Measurements from ENCODE around the gene CDON. TPM values are rescaled to one million over a fixed set of nuclear protein-coding genes. Genes with fewer than 3 reads are reported as not detected.

The CDON gene
- total RNA-seq, 1 experiment from 2014 or later = 0.91 TPM

DNA sequence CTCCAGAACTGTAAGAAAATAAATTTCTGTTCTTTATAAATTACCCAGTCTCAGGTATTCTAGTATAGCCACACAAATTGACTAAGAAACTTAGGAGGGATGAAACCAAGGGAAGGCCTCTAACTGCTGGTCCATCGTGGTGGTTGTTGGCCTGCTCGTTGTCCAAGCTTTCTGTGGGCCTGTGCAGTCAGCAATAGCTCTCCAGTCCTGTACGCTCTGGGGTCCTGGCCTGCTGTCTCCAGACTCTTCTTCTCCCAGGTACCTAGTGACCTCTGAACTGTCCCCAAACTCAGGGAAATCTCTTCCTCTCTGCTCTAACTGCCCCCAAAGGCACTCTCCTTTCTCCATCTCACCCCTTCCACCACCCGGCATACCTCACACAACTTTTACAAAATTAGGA is 122.5 kb downstream of the CDON start:
- H3K27me3 Mint-ChIP-seq (ENCODE audit: insufficient read depth, unreplicated experiment) = no peaks in the 10 kb centered on the region
- intact Hi-C loops (cut with micrococcal nuclease) = no loop called here
- H3K9me3 Mint-ChIP-seq (ENCODE audit: unreplicated experiment) = no peaks in the 10 kb centered on the region
- H3K4me3 Mint-ChIP-seq (ENCODE audit: unreplicated experiment) = no peak overlapping the region
- H3K27ac Mint-ChIP-seq (ENCODE audit: low read depth, unreplicated experiment) = no peak overlapping the region
- ChIA-PET POLR2A (interaction anchor here (0.6 to 1.0 kb wide), 2 partner anchors 37 to 122 kb away, joined by 3 to 5 read pairs; no protein-coding TSS in a partner anchor), CTCF (interaction anchor here (0.6 to 7.4 kb wide), 19 partner anchors 10 to 1937 kb away, joined by 3 to 137 read pairs (median 4); partner anchors contain the start of gene CDON)
- no TSS peak for BruUV-seq (replicated peaks)
- H3K4me1 Mint-ChIP-seq (ENCODE audit: insufficient read depth, unreplicated experiment) = peaks cover 9% of the 10 kb centered on the region
- no peaks in the 10 kb centered on the region for H3K36me3 Mint-ChIP-seq (ENCODE audit: insufficient read depth, unreplicated experiment)
- TF ChIP-seq, protein P1, sequence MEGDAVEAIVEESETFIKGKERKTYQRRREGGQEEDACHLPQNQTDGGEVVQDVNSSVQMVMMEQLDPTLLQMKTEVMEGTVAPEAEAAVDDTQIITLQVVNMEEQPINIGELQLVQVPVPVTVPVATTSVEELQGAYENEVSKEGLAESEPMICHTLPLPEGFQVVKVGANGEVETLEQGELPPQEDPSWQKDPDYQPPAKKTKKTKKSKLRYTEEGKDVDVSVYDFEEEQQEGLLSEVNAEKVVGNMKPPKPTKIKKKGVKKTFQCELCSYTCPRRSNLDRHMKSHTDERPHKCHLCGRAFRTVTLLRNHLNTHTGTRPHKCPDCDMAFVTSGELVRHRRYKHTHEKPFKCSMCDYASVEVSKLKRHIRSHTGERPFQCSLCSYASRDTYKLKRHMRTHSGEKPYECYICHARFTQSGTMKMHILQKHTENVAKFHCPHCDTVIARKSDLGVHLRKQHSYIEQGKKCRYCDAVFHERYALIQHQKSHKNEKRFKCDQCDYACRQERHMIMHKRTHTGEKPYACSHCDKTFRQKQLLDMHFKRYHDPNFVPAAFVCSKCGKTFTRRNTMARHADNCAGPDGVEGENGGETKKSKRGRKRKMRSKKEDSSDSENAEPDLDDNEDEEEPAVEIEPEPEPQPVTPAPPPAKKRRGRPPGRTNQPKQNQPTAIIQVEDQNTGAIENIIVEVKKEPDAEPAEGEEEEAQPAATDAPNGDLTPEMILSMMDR (IDR thresholded peaks at IDR 0.05; ENCODE audit: unreplicated experiment) = no peak
- DNase-seq (ENCODE audit: unreplicated experiment) = no peak

GRCh38 chr11:125939081-125939521 is 123.6 kb downstream of the CDON start:
- intact Hi-C loops (cut with micrococcal nuclease) = no loop called here
- Mint-ChIP-seq H3K27me3 (ENCODE audit: insufficient read depth, unreplicated experiment) (no peaks in the 10 kb centered on the region), H3K27ac (ENCODE audit: low read depth, unreplicated experiment) (no peak overlapping the region), H3K9me3 (ENCODE audit: unreplicated experiment) (no peaks in the 10 kb centered on the region), H3K4me1 (ENCODE audit: insufficient read depth, unreplicated experiment) (peaks cover 9% of the 10 kb centered on the region), H3K4me3 (ENCODE audit: unreplicated experiment) (no peak overlapping the region), H3K36me3 (ENCODE audit: insufficient read depth, unreplicated experiment) (no peaks in the 10 kb centered on the region)
- CTCF ChIA-PET = interaction anchor here (0.8 to 7.4 kb wide), 9 partner anchors 16 to 259 kb away, joined by 3 to 137 read pairs (median 4); partner anchors contain the start of gene CDON
- POLR2A ChIA-PET = interaction anchor here (1.7 kb wide), 1 partner anchor 123 kb away, joined by 7 read pairs; the partner anchor contains the start of gene CDON
- no peak for DNase-seq (ENCODE audit: unreplicated experiment)
- no TSS peak for BruUV-seq (replicated peaks)
- TF ChIP-seq, protein P1 (IDR thresholded peaks at IDR 0.05; ENCODE audit: unreplicated experiment) = no peak

- intact Hi-C loops (cut with micrococcal nuclease) = no loop called here
These were observed 124.2 kb downstream of the CDON start for GRCh38 chr11:125938418-125938817.

DNA sequence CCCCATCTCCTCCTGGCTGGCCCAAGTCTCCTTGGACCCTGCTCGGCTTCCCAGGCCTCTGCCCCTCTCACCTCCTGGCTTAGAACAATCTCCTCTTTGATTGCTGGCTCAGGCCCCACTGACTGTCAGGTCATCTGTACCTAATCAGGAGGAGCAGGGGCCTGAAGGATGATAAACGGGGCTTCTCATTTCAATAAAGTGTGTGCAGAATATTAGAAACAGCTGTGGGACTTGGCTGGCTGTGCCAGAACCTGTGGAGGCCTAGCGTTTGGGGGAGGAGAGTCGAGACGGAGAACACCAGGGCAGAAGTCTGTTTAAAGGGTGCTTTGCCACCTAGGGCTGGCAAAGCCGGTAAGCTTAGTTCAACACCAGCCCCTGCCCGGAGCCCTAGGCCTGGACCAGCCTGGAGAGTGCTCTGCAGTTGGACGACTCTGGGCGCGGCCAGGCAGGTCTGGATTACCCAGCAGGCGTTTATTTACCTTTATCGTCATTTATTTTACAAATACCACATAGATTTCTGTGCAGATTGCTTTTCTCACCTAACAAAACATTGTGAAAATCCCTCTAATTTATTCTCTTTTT is 127.0 kb downstream of the CDON start:
- ChIA-PET CTCF (interaction anchor here (0.7 to 1.9 kb wide), 6 partner anchors 13 to 349 kb away, joined by 3 to 11 read pairs (median 5); no protein-coding TSS in a partner anchor), POLR2A (no interaction called here)
- no peaks in the 10 kb centered on the region for H3K27me3 Mint-ChIP-seq (ENCODE audit: insufficient read depth, unreplicated experiment)
- H3K36me3 Mint-ChIP-seq (ENCODE audit: insufficient read depth, unreplicated experiment) = no peaks in the 10 kb centered on the region
- H3K4me1 Mint-ChIP-seq (ENCODE audit: insufficient read depth, unreplicated experiment) = no peaks in the 10 kb centered on the region
- no peak for DNase-seq (ENCODE audit: unreplicated experiment)
- TF ChIP-seq, protein P1 (IDR thresholded peaks at IDR 0.05; ENCODE audit: unreplicated experiment) = no peak
- H3K4me3 Mint-ChIP-seq (ENCODE audit: unreplicated experiment) = no peak overlapping the region
- intact Hi-C loops (cut with micrococcal nuclease) = no loop called here
- BruUV-seq (replicated peaks) = no TSS peak
- H3K9me3 Mint-ChIP-seq (ENCODE audit: unreplicated experiment) = no peaks in the 10 kb centered on the region
- H3K27ac Mint-ChIP-seq (ENCODE audit: low read depth, unreplicated experiment) = no peak overlapping the region

More at GRCh38 chr11:125938418-125938817, 124.2 kb downstream of the CDON start:
- ChIA-PET POLR2A (interaction anchor here (1.7 kb wide), 1 partner anchor 123 kb away, joined by 7 read pairs; the partner anchor contains the start of gene CDON), CTCF (interaction anchor here (0.8 to 3.6 kb wide), 9 partner anchors 13 to 260 kb away, joined by 3 to 16 read pairs (median 4); partner anchors contain the start of gene CDON)
- Mint-ChIP-seq H3K27me3 (ENCODE audit: insufficient read depth, unreplicated experiment) (no peaks in the 10 kb centered on the region), H3K9me3 (ENCODE audit: unreplicated experiment) (no peaks in the 10 kb centered on the region), H3K27ac (ENCODE audit: low read depth, unreplicated experiment) (no peak overlapping the region), H3K36me3 (ENCODE audit: insufficient read depth, unreplicated experiment) (no peaks in the 10 kb centered on the region), H3K4me3 (ENCODE audit: unreplicated experiment) (no peak overlapping the region), H3K4me1 (ENCODE audit: insufficient read depth, unreplicated experiment) (peaks cover 9% of the 10 kb centered on the region)
- TF ChIP-seq, protein P1 (IDR thresholded peaks at IDR 0.05; ENCODE audit: unreplicated experiment) = no peak
- no TSS peak for BruUV-seq (replicated peaks)
- no peak for DNase-seq (ENCODE audit: unreplicated experiment)

Measured in MCF 10A (cell line).